Measurements from ENCODE around the gene CFAP126. TPM values are rescaled to one million over a fixed set of nuclear protein-coding genes. Genes with fewer than 3 reads are reported as not detected.
A peak's percentile ranks its signal among the peaks of the same experiment; 100 is the strongest.
"Not testable (repeated sequence)": the region's sequence is repeated elsewhere in the genome, so short reads cannot be mapped to it uniquely, and the experiment has no call there.

The CFAP126 gene
- total RNA-seq, 3 donors from 2014 or later (not counting 1 experiment from before 2014, with no cell fraction given) = not detected

DNA sequence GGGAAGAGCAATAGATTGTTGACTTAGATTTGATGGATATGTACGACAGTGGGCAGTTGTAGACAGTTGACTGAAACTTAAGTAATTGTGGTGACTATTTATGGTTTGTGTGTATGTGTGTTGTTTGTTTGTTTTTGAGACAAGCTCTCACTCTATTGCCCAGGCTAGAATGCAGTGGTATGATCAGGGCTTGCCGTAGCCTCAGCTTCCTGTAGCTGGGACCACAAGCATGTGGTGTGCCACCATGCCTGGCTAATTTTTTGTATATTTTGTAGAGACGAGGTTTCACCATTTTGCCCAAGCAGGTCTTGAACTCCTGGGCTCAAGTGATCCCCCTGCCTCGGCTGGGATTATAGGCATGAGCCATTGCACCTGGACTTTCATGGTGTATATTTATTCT, 43.7 kb downstream of the CFAP126 start:
- intact Hi-C loops (cut with micrococcal nuclease) = no loop called here
- H3K27ac ChIP-seq (ENCODE audit: low read length) = no peak overlapping the region
- peaks cover 20% of the 10 kb centered on the region for H3K36me3 ChIP-seq (ENCODE audit: control insufficient read depth, insufficient read depth, low read length)
- peak overlapping the region; percentile 52 to 83 for H3K27ac Mint-ChIP-seq
- DNase-seq (peak; percentile 35 to 56), ATAC-seq (peak; percentile 83 to 99 (median 93))
- no peaks in the 10 kb centered on the region for H3K27me3 Mint-ChIP-seq (ENCODE audit: low read depth in 2 of 2)
- 35% methylated on average over 4 of the region's 4 CpGs for WGBS (ENCODE audit: insufficient coverage)
- no peaks in the 10 kb centered on the region for H3K27me3 ChIP-seq (ENCODE audit: control insufficient read depth, insufficient read depth, low read length)
- H3K4me3 Mint-ChIP-seq = peak overlapping the region; percentile 65
- no peaks in the 10 kb centered on the region for H3K36me3 Mint-ChIP-seq
- peaks cover 9 to 10% of the 10 kb centered on the region in 2 donors for H3K4me1 Mint-ChIP-seq
- H3K9me3 Mint-ChIP-seq = no peaks in the 10 kb centered on the region
- H3K4me3 ChIP-seq (ENCODE audit: low read length) = no peak overlapping the region
- TF ChIP-seq, protein P1, sequence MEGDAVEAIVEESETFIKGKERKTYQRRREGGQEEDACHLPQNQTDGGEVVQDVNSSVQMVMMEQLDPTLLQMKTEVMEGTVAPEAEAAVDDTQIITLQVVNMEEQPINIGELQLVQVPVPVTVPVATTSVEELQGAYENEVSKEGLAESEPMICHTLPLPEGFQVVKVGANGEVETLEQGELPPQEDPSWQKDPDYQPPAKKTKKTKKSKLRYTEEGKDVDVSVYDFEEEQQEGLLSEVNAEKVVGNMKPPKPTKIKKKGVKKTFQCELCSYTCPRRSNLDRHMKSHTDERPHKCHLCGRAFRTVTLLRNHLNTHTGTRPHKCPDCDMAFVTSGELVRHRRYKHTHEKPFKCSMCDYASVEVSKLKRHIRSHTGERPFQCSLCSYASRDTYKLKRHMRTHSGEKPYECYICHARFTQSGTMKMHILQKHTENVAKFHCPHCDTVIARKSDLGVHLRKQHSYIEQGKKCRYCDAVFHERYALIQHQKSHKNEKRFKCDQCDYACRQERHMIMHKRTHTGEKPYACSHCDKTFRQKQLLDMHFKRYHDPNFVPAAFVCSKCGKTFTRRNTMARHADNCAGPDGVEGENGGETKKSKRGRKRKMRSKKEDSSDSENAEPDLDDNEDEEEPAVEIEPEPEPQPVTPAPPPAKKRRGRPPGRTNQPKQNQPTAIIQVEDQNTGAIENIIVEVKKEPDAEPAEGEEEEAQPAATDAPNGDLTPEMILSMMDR (IDR thresholded peaks at IDR 0.05) = no peak
- no peaks in the 10 kb centered on the region for H3K9me3 ChIP-seq (ENCODE audit: control insufficient read depth, insufficient read depth, low read length)
- H3K4me1 ChIP-seq (ENCODE audit: control insufficient read depth, insufficient read depth, low read length) = peaks cover 10% of the 10 kb centered on the region

DNA sequence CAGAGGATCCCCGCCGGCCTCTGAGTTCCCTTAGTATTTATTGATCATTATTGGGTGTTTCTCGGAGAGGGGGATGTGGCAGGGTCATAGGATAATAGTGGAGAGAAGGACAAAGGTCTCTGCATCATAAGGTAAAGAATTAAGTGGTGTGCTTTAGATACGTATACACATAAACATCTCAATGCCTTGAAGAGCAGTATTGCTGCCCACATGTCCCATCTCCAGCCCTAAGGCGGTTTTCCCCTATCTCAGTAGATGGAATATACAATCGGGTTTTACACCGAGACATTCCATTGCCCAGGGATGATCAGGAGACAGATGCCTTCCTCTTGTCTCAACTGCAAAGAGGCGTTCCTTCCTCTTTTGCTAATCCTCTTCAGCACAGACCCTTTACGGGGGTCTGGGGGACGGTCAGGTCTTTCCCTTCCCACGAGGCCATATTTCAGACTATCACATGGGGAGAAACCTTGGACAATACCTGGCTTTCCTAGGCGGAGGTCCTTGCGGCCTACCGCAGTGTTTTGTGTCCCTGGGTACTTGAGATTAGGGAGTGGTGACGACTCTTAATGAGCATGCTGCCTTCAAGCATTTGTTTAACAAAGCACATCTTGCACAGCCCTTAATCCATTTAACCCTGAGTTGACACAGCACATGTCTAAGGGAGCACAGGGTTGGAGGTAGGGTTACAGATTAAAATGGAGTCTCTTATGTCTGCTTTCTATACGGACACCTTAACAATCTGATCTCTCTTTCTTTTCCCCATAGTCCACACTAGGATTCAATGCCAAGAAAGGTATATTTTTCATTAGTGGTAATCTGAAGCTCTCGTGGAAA, 51.6 kb downstream of the CFAP126 start:
- WGBS (ENCODE audit: insufficient coverage) = 95% methylated on average over 14 of the region's 17 CpGs
- peaks cover 13% of the 10 kb centered on the region for H3K4me1 ChIP-seq (ENCODE audit: control insufficient read depth, insufficient read depth, low read length)
- intact Hi-C loops (cut with micrococcal nuclease); H3K36me3 Mint-ChIP-seq; H3K27me3 ChIP-seq (ENCODE audit: control insufficient read depth, insufficient read depth, low read length); H3K27me3 Mint-ChIP-seq (ENCODE audit: low read depth in 2 of 2); H3K9me3 ChIP-seq (ENCODE audit: control insufficient read depth, insufficient read depth, low read length); H3K9me3 Mint-ChIP-seq; H3K4me3 ChIP-seq (ENCODE audit: low read length); ATAC-seq; H3K36me3 ChIP-seq (ENCODE audit: control insufficient read depth, insufficient read depth, low read length); DNase-seq; H3K27ac ChIP-seq (ENCODE audit: low read length): not testable (repeated sequence)
- H3K27ac Mint-ChIP-seq = peak overlapping the region; percentile 98
- H3K4me1 Mint-ChIP-seq = peaks cover 24 to 26% of the 10 kb centered on the region in 2 donors
- peak overlapping the region; percentile 97 for H3K4me3 Mint-ChIP-seq

Other genes starting within 250 kb of the CFAP126 start
- gene PFDN2, start 249.8 kb downstream of the CFAP126 start, total RNA-seq = 10 to 100 TPM; 31.6 to 40.0 (median 35.0) TPM
- 10 to 100 TPM; 26.5 to 31.7 (median 31.6) TPM for gene NIT1, start 249.8 kb downstream of the CFAP126 start, total RNA-seq
- 10 to 100 TPM; 40.6 to 44.0 (median 43.0) TPM for gene DEDD, start 235.2 kb downstream of the CFAP126 start, total RNA-seq
- 100 to 1,000 TPM; 109 to 155 (median 117) TPM for gene UFC1, start 213.9 kb downstream of the CFAP126 start, total RNA-seq
- gene USP21, start 208.4 kb downstream of the CFAP126 start, total RNA-seq = 10 to 100 TPM; 31.6 to 40.3 (median 35.3) TPM
- 10 to 100 TPM; 45.5 to 66.3 (median 57.4) TPM for gene PPOX, start 201.4 kb downstream of the CFAP126 start, total RNA-seq
- 10 to 100 TPM; 58.4 to 62.2 (median 59.4) TPM for gene B4GALT3, start 190.4 kb downstream of the CFAP126 start, total RNA-seq
- gene ADAMTS4, start 168.8 kb downstream of the CFAP126 start, total RNA-seq = under 1 TPM; 0.14 to 0.20 (median 0.14) TPM
- gene NDUFS2, start 165.5 kb downstream of the CFAP126 start, total RNA-seq = 10 to 100 TPM; 74.7 to 88.8 (median 84.7) TPM
- gene FCER1G, start 152.6 kb downstream of the CFAP126 start, total RNA-seq = 100 to 1,000 TPM; 226 to 281 (median 259) TPM
- gene APOA2, start 144.2 kb downstream of the CFAP126 start, total RNA-seq = not detected
- gene TOMM40L, start 141.8 kb downstream of the CFAP126 start, total RNA-seq = 10 to 100 TPM; 16.6 to 23.6 (median 22.8) TPM
- gene NR1I3, start 129.7 kb downstream of the CFAP126 start, total RNA-seq = not detected
- gene PCP4L1, start 109.1 kb downstream of the CFAP126 start, total RNA-seq = not detected
- 1 to 10 TPM; 4.6 to 9.0 (median 8.7) TPM for gene MPZ, start 57.9 kb downstream of the CFAP126 start, total RNA-seq
- gene SDHC, start 53.5 kb downstream of the CFAP126 start, total RNA-seq = 10 to 100 TPM; 74.5 to 97.3 (median 86.0) TPM
- gene FCGR2A, start 137.6 kb upstream of the CFAP126 start, total RNA-seq = 10 to 100 TPM in 2 of 3 donors, 1 to 10 TPM in 1; 7.5 to 34.6 (median 13.9) TPM
- 1 to 10 TPM; 5.8 to 6.5 (median 6.0) TPM for gene HSPA6, start 156.7 kb upstream of the CFAP126 start, total RNA-seq
- gene FCGR3A, start 181.9 kb upstream of the CFAP126 start, total RNA-seq = 100 to 1,000 TPM; 557 to 892 (median 848) TPM